ENCODE data around the gene KRT15.

Gene KRT15

GRCh38 chr17:41523225-41523593, 4.5 kb upstream of the KRT15 start:
- DNase-seq = no peak

GRCh38 chr17:41522301-41523224, 3.9 kb upstream of the KRT15 start:
- no peak for DNase-seq

- peak; percentile 81 for DNase-seq
Measured at GRCh38 chr17:41521574-41522261, 3.0 kb upstream of the KRT15 start.

- DNase-seq = no peak
Measured at GRCh38 chr17:41520821-41521521, 2.3 kb upstream of the KRT15 start.

- DNase-seq = no peak
Measured at GRCh38 chr17:41519501-41520224, 973 bp upstream of the KRT15 start.

GRCh38 chr17:41518031-41518430, 659 bp downstream of the KRT15 start:
- no peak for DNase-seq

- DNase-seq = no peak
Measured at GRCh38 chr17:41516830-41517283, 1.8 kb downstream of the KRT15 start.

GRCh38 chr17:41516147-41516829, 2.4 kb downstream of the KRT15 start:
- no peak for DNase-seq

- no peak for DNase-seq
Measured at GRCh38 chr17:41513168-41513547, 5.5 kb downstream of the KRT15 start.

GRCh38 chr17:41512546-41513167, 6.0 kb downstream of the KRT15 start:
- no peak for DNase-seq

GRCh38 chr17:41511716-41512115, 7.0 kb downstream of the KRT15 start:
- DNase-seq = no peak

- DNase-seq = no peak
Measured at GRCh38 chr17:41511116-41511515, 7.6 kb downstream of the KRT15 start.

- no peak for DNase-seq
Measured at GRCh38 chr17:41510251-41511065, 8.2 kb downstream of the KRT15 start.

- no peak for DNase-seq
Measured at GRCh38 chr17:41507315-41507880, 11.3 kb downstream of the KRT15 start.

- DNase-seq = no peak
Measured at GRCh38 chr17:41505809-41506767, 12.6 kb downstream of the KRT15 start.

GRCh38 chr17:41505007-41505808, 13.5 kb downstream of the KRT15 start, which contains the start of gene KRT13:
KRT13 (minus strand) TSS chr17:41505612; CDS start chr17:41505550, 62 bp downstream.
- no peak for DNase-seq

- peak; percentile 36 for DNase-seq
Measured at GRCh38 chr17:41504246-41504977, 14.3 kb downstream of the KRT15 start.
